ENCODE data around the gene P4HB.

P4HB gene

DNA sequence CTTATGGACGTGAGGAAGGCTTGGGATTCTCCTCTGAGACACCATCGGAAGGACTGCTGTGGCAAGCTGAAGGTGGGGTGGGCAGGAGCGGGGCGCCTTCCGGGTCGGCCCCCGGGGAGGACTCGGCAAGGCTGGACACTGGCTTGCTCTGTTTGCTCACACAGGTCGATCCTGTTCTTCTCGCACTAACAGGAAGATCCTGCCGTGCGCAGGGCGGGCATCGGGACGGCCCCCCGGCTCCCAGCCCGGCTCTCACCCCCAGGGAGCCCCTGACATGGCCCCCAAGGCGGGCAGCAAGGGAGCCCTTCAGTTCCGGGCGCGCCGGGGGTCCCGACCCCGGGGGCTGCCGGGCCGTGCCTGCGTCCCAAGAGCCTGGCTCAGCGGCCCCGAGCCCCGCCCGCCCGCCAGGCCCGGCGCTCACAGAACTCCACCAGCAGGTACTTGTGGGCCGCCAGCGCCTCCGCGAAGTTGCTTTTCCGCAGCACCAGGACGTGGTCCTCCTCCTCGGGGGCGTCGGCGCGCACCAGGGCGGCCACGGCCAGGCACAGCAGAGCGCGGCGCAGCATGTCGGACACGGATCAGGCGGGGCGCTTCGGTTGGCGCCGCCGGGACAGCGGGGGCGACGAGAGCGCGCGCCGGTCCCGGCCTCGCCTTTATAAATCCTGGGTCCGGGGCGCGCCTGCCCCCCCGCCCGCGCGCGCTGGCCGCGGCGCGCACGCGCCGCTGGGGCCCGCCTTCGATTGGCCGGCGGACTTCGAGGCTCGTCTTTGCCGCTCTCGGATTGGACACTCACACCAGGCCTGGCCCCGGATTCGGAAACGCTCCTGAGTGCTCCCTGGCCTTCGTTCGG lies at the start of gene P4HB:
TSS of gene P4HB (minus strand) at position 630 of the 850 bp plus-strand sequence. CDS start at position 566, 64 bp downstream.
- no peak for DNase-seq

- DNase-seq = no peak
Observed at GRCh38 chr17:81909231-81909630, 48.9 kb upstream of the P4HB start.

DNA sequence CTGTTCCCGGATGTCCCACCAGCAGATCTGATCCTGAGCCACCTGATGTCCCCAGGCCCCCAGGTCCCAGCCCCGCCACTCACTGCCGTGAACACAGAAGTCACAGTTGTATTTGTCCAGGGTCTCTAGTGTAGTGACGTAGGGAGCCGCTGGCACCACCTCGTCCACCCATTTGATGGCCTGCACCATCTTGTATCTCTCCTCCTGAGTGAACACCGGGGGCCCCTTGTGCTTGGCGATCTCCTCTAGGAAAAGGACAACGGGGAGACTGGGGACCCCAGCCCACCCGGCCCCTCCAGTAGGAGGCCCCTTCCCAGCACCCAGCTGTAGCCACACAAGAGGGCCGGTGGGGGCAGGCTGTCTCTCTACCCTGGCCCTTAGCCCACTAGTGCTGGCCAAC lies 48.5 kb upstream of the P4HB start:
- DNase-seq = no peak

- DNase-seq = no peak
Observed at GRCh38 chr17:81907219-81908145, 47.1 kb upstream of the P4HB start.

DNA sequence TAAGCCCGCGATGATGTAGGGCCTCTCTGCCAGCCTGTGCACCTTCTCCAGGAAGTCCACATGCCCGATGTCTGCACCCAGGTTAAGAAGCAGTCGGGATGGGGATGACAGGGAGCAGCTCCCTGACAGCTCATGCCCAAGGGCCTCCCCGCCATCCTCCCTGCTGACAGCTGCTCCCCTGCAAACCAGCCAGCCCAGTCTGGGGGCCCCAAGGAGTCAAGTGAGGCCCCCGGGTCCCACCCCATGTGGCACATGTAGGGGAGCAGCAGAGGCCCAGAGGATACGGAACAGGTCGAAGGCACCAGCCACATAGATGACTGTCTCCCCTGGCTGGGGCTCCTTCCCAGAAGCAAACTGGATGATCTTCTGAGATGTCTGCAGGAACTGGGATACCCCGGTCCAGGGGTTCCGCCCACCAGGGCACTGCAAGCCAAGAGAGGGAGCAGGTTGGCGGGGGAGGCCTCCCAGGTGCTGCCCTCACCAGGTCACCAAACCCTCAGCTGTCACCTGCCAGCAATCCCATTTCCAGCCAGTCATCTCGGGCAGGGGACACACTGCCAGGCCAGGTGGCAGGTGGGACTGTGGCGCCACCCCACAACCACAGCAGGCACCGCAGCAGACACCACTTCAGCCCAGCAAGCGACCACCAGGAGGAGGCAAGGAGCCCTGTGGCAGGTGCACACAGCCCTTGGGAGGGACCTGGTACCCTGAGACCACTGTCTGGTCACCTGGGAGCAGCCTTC lies 46.3 kb upstream of the P4HB start:
- DNase-seq = no peak

DNA sequence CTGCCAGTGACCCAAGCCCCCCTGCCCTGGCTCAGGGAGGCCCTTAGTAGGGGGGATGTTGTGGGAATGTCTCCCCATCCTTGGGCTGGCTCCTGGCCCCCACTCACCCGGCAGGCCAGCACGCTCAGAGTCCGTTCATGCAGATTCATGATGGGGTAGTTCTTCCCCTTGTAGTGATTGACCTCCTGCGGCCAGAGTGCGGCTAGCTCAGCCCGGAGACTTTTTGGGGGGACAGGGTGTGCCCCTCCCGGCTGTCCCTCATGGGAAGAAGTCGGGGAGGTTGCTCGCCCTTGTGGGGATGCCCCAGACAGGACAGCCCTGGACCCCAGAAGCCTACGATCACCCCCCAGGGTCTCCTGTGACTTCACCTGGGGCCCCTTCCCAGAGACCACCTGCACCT lies 45.7 kb upstream of the P4HB start:
- no peak for DNase-seq

DNA sequence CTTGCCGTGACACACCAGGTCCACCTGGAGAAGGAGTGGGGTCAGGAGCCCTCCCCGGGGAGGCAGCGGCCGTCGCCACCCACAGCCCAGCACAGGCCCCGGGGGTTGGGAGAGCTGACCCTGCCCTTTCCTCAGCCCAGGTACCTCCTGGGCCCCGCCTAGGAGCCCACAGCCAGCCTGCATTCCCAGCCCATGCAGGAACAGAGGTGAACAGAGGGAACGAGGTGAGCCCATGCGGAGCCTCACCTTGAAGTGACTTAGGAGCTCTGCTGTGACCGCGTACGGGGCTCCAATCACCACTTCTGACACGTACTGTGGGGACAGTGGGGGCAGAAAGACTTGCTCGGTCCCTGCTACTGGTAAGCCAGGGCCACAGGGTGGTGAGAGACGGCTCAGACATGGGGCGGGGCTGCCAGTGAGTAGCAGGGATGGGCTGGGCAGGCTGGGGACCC lies 45.1 kb upstream of the P4HB start:
- DNase-seq = no peak

DNA sequence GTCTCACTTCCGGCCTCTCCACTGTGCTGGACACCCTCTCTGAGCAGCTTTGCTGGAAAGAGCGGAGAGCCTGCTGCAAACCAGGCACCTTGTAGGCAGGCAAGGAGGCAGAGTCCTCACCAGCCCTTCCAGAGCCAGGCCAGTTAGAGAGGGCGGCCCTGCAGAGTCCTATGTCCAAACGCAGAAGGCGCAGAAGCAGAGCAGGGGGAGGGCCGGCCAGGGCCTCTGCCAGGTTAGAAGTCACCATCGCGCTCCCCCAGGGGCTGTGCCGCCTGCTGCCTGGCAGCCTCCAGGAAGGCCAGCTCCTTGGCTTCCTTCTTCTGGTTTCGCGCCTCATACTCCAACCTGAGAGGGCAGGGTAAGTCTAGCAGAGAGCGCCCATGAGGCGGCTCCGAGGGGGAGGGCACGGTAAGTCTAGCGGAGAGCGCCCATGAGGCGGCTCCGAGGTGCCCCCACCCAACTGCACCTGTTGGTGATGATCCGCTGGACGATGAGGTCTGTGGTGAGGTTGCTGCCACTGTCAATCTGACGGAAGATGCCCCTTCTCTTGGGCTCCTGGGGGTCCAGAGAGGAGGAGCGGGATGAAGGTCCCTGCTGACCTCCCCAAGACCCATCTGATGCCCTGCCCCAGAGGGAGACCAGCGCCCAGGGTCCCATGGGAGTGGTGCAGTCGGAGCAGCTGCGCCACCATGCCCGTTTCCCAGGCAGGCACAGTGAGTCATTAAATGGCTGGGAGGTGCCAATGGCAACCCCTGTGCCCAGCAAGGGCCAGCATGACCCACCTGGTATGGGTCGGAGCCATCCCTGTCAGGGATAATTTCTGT lies 44.5 kb upstream of the P4HB start:
- no peak for DNase-seq

GRCh38 chr17:81903896-81904599 lies 43.7 kb upstream of the P4HB start:
- DNase-seq = no peak

DNA sequence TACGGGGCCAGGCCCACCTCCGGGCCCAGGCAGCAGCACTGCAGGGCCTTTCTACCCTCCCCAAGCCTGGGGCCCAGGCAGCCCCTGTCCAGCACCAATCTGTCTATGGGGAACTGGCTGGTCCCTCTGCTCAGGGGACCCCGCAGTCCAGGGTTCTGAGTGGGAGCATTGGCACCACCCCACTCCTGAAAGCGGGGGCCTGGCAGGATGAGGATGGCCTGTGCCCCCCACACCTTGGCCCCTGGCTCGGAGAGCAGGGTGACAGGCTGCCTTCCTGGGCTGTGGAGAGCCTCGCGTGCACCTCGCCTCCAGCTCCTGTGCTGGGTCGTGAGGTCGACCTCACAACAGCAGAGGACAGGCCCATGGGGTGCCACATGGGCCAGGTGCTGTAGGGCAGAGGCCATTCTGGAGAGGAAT lies 43.1 kb upstream of the P4HB start:
- DNase-seq = no peak

GRCh38 chr17:81902653-81903414 lies 42.5 kb upstream of the P4HB start:
- no peak for DNase-seq

- DNase-seq = peak; percentile 10
Observed at GRCh38 chr17:81902023-81902652, 41.8 kb upstream of the P4HB start, which contains the start of gene NPB. NPB (plus strand) TSS chr17:81902238; CDS start chr17:81902278, 40 bp downstream.

DNA sequence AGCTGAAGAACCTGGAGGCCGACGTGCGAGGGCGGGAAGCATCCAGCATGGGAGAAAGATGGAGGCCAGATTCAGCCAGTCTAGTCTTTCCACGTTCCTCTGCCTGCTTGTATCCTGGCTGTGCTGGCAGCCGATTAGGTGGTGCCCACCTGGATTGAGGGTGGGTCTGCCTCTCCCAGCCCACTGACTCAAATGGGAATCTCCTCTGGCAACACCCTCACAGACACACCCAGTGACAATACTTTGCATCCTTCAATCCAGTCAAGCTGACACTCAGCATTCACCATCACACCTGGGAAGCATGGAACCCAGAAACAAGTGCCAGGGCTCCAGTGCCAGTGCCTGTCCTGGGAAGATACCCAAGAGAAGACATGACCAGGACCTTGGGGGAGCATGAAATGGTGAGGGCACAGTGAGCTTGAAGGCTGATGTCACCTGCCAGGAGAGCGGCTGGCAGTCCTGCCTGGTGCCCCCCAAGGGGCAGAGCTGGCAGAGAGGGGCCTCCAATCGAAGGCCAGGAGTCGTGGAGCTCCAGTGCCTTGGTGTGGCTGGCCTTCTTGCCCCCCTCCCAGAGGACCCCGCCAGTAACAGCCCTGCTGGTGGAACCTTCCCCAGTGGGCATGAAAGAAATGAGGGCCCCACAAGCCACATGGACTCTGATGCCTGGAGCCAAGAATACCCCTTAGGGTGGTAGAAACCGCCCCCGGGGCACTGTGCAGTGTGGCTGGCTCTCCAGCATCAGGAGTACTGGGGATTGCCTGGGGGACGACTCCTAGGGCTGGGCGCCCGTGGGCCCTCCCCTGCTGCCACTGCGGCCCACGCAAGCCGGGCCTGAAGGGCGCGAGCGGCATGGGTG lies 41.1 kb upstream of the P4HB start:
- no peak for DNase-seq

DNA sequence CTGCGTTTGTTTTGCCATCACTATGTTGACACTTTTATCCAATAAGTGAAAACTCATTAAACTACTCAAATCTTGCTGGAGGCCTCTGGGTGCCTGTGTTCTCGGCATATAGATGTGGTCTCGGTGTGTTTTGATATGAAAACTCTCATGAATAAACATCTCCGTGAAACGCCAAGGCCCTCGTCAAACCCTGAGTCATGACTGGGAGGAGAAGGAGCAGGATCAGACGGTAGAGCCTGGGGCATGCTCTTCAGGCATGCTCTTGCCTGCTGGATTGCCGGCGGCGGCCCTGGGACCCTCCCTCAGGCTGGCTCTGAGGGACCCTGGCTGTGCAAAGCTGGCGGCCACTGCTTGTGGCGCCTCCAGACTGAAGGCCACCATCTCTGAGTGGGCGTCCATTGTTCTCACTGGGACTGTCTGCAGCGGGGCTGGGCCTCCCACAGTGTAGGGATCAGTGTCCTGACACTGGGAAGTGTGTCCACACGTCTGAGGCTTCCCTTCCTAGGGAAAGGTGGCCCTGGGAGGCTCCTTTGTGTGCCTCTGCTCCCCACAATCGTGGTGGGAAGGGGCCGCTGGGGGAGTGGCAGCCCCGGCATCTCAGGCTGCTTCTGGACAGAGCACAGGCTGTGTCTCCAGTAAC lies 40.0 kb upstream of the P4HB start:
- no peak for DNase-seq

- DNase-seq = no peak
Observed at GRCh38 chr17:81899514-81900166, 39.3 kb upstream of the P4HB start.

DNA sequence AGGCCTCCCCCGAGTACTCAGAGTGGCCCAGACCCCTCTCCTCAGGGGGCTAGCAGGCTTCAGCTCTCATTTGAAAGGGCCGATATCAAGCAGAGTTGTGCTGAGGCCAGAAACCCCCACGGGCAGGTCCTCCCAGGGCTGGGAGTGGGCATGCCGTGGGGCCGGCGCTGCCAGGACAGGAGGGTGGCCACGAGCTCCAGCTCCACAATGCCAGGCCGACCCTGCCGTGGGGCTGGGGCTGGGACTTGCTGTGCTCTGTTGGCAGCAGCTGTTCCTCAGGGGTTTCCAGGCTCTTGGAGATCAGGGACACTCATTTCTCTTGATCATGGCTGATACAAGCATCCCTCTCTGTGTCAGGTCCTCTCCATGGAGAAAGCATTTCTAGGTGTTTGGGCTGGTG lies 38.5 kb upstream of the P4HB start:
- DNase-seq = no peak

DNA sequence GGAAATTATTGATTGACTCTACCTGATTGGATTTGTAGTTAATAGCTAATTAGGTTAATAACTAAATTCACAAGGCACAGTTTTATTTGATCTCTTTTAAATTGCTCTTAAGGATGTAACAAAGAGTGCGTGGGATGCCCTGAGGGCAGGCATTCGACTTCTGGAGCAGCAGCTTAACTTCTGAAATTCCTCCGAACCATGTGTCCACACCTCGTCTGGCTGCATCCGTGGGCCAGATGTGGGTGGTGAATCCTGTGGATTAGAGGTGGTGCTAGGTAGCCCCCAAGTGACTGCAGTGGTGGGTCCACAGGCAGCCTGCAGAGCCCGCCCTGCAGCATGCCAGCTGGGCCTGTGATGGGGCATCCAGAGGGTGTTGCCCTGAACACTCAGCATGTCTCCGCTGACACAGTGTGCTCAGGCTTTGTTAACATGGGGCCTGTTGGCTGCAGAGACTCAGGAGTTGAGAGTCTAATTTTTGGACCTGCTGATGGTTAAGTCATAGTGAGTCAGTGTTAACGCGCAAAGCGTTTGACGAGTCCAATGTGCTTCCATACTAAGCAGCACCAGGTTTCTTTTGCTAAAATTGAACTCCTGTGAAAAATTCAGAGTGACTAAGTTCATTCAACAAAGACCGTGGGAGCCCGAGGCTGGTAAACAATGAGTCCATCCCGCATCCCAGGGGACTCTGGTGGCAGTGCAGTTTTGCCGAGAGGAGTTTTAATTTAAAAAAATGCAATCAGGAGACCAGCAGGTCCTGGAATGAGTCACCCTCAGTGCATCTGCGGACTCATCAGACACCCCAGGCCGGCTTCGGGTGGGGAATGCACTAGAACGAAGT lies 37.9 kb upstream of the P4HB start:
- DNase-seq = no peak

Measured in NCI-H2171 treated with DMSO at 0.1 percent for 48 hours (cell line).